ENCODE data around the gene KCNJ9.
A peak's percentile ranks its signal among the peaks of the same experiment; 100 is the strongest.
"Not testable (repeated sequence)": the region's sequence is repeated elsewhere in the genome, so short reads cannot be mapped to it uniquely, and the experiment has no call there.

KCNJ9 gene

GRCh38 chr1:160049101-160049500 lies 32.2 kb upstream of the KCNJ9 start:
- peaks cover 0 to 30% (median 0%) of the 10 kb centered on the region in 3 experiments for H3K27me3 ChIP-seq (ENCODE audit: control insufficient read depth in 3 of 3, insufficient read depth in 3 of 3, low read depth in 1 of 3, low read length in 3 of 3)
- H2BK15ac ChIP-seq (ENCODE audit: low read length), result no peak overlapping the region
- H3K9me3 ChIP-seq (replicated peaks in 1 of 2; ENCODE audit: control insufficient read depth in 2 of 2, insufficient read depth in 1 of 2, low read depth in 1 of 2, low read length in 2 of 2), result peaks cover 2 to 7% of the 10 kb centered on the region in 2 donors
- no peak overlapping the region for H3K18ac ChIP-seq (ENCODE audit: low read length)
- H3K14ac ChIP-seq (ENCODE audit: low read length), result peak overlapping the region; percentile 59
- H3K4ac ChIP-seq (ENCODE audit: low read length), result no peak overlapping the region
- no peak overlapping the region for H3K4me2 ChIP-seq (ENCODE audit: insufficient read depth, low read length, poor library complexity, severe bottlenecking)
- no peak overlapping the region for H2BK120ac ChIP-seq (ENCODE audit: low read depth, low read length)
- no peak overlapping the region for H4K91ac ChIP-seq (ENCODE audit: low read depth, low read length, poor library complexity)
- WGBS, 2 donors (ENCODE audit: extremely low coverage in 2 of 2, insufficient read length in 2 of 2, insufficient replicate concordance in 1 of 2), result no CpG with 5 or more reads among the region's 3 CpGs
- H3K23ac ChIP-seq (ENCODE audit: low read depth, low read length, poor library complexity), result no peak overlapping the region
- no peak overlapping the region for H3K9ac ChIP-seq (ENCODE audit: low read depth, low read length, poor library complexity)
- no peak overlapping the region for H3K4me3 ChIP-seq (ENCODE audit: low read length in 2 of 2)
- H3K36me3 ChIP-seq (replicated peaks in 1 of 2; ENCODE audit: control insufficient read depth in 2 of 2, insufficient read depth in 2 of 2, low read length in 2 of 2), result no peaks in the 10 kb centered on the region
- H3K79me1 ChIP-seq (ENCODE audit: low read depth, low read length), result no peaks in the 10 kb centered on the region
- no peak overlapping the region for H3K27ac ChIP-seq (replicated peaks; ENCODE audit: low read length)
- H4K8ac ChIP-seq (ENCODE audit: low read depth, low read length), result no peak overlapping the region
- H2AK5ac ChIP-seq (ENCODE audit: low read depth, low read length), result no peak overlapping the region
- H2BK12ac ChIP-seq (ENCODE audit: low read length), result no peak overlapping the region
- peaks cover 11 to 31% of the 10 kb centered on the region in 2 donors for H3K4me1 ChIP-seq (ENCODE audit: control insufficient read depth in 2 of 2, insufficient read depth in 1 of 2, low read depth in 1 of 2, low read length in 2 of 2)
- DNase-seq (ENCODE audit: low spot score), result no peak
- H2AFZ ChIP-seq (ENCODE audit: low read length), result no peak overlapping the region
- no peak overlapping the region for H2BK5ac ChIP-seq (ENCODE audit: low read length)

DNA sequence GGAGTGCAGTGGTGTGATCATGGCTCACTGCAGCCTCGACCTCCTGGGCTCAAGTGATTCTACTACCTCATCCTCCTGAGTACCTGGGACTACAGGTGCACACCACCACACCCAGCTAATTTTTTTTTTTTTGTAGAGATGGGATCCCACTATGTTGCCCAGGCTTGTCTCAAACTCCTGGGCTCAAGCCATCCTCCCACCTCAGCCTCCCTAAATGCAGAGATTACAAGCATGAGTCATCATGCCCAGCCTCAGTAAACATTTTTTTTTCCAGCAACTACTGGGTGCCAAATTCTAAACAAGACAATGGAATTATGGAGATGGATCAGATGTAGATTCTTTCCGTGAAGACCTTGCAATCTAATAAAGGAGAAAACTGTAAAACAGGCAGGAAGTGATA lies 31.2 kb upstream of the KCNJ9 start:
- H3K14ac ChIP-seq (ENCODE audit: low read length); H3K4me3 ChIP-seq (ENCODE audit: low read length in 2 of 2); H2BK15ac ChIP-seq (ENCODE audit: low read length); H3K4me2 ChIP-seq (ENCODE audit: insufficient read depth, low read length, poor library complexity, severe bottlenecking); DNase-seq (ENCODE audit: low spot score); H2BK120ac ChIP-seq (ENCODE audit: low read depth, low read length); H3K79me1 ChIP-seq (ENCODE audit: low read depth, low read length); H2AFZ ChIP-seq (ENCODE audit: low read length); H3K18ac ChIP-seq (ENCODE audit: low read length); H3K9me3 ChIP-seq (replicated peaks in 1 of 2; ENCODE audit: control insufficient read depth in 2 of 2, insufficient read depth in 1 of 2, low read depth in 1 of 2, low read length in 2 of 2); H4K8ac ChIP-seq (ENCODE audit: low read depth, low read length); H3K23ac ChIP-seq (ENCODE audit: low read depth, low read length, poor library complexity); H3K4ac ChIP-seq (ENCODE audit: low read length); H3K27ac ChIP-seq (replicated peaks; ENCODE audit: low read length); H2BK12ac ChIP-seq (ENCODE audit: low read length); H2AK5ac ChIP-seq (ENCODE audit: low read depth, low read length); H3K36me3 ChIP-seq (replicated peaks in 1 of 2; ENCODE audit: control insufficient read depth in 2 of 2, insufficient read depth in 2 of 2, low read length in 2 of 2); H2BK5ac ChIP-seq (ENCODE audit: low read length); H4K91ac ChIP-seq (ENCODE audit: low read depth, low read length, poor library complexity); H3K9ac ChIP-seq (ENCODE audit: low read depth, low read length, poor library complexity): not testable (repeated sequence)
- H3K4me1 ChIP-seq (ENCODE audit: control insufficient read depth in 2 of 2, insufficient read depth in 1 of 2, low read depth in 1 of 2, low read length in 2 of 2), result peaks cover 12 to 35% of the 10 kb centered on the region in 2 donors
- WGBS, 2 donors (ENCODE audit: extremely low coverage in 2 of 2, insufficient read length in 2 of 2, insufficient replicate concordance in 1 of 2), result no CpG with 5 or more reads among the region's 2 CpGs
- peaks cover 0 to 32% (median 0%) of the 10 kb centered on the region in 3 experiments for H3K27me3 ChIP-seq (ENCODE audit: control insufficient read depth in 3 of 3, insufficient read depth in 3 of 3, low read depth in 1 of 3, low read length in 3 of 3)

GRCh38 chr1:160050619-160051018 lies 30.7 kb upstream of the KCNJ9 start:
- H3K4me2 ChIP-seq (ENCODE audit: insufficient read depth, low read length, poor library complexity, severe bottlenecking), result no peak overlapping the region
- H3K18ac ChIP-seq (ENCODE audit: low read length), result no peak overlapping the region
- no CpG with 5 or more reads among the region's 1 CpG for WGBS, 2 donors (ENCODE audit: extremely low coverage in 2 of 2, insufficient read length in 2 of 2, insufficient replicate concordance in 1 of 2)

GRCh38 chr1:160052936-160053335 lies 28.4 kb upstream of the KCNJ9 start:
- Histone ChIP-seq H2BK5ac (ENCODE audit: low read length) (no peak overlapping the region), H3K23ac (ENCODE audit: low read depth, low read length, poor library complexity) (no peak overlapping the region), H3K27ac (replicated peaks; ENCODE audit: low read length) (no peak overlapping the region), H2AFZ (ENCODE audit: low read length) (no peak overlapping the region), H2BK15ac (ENCODE audit: low read length) (no peak overlapping the region), H3K79me1 (ENCODE audit: low read depth, low read length) (no peaks in the 10 kb centered on the region), H3K36me3 (replicated peaks in 1 of 2; ENCODE audit: control insufficient read depth in 2 of 2, insufficient read depth in 2 of 2, low read length in 2 of 2) (no peaks in the 10 kb centered on the region), H3K18ac (ENCODE audit: low read length) (no peak overlapping the region), H3K4me2 (ENCODE audit: insufficient read depth, low read length, poor library complexity, severe bottlenecking) (no peak overlapping the region), H4K91ac (ENCODE audit: low read depth, low read length, poor library complexity) (no peak overlapping the region), H3K4me1 (ENCODE audit: control insufficient read depth in 2 of 2, insufficient read depth in 1 of 2, low read depth in 1 of 2, low read length in 2 of 2) (peaks cover 10 to 24% of the 10 kb centered on the region in 2 donors), H2BK120ac (ENCODE audit: low read depth, low read length) (no peak overlapping the region), H3K4ac (ENCODE audit: low read length) (no peak overlapping the region), H3K14ac (ENCODE audit: low read length) (no peak overlapping the region), H3K9ac (ENCODE audit: low read depth, low read length, poor library complexity) (no peak overlapping the region), H2AK5ac (ENCODE audit: low read depth, low read length) (no peak overlapping the region), H3K9me3 (replicated peaks in 1 of 2; ENCODE audit: control insufficient read depth in 2 of 2, insufficient read depth in 1 of 2, low read depth in 1 of 2, low read length in 2 of 2) (peaks cover 2 to 7% of the 10 kb centered on the region in 2 donors), H3K4me3 (ENCODE audit: low read length in 2 of 2) (no peak overlapping the region), H2BK12ac (ENCODE audit: low read length) (no peak overlapping the region), H4K8ac (ENCODE audit: low read depth, low read length) (no peak overlapping the region), H3K27me3 (ENCODE audit: control insufficient read depth in 3 of 3, insufficient read depth in 3 of 3, low read depth in 1 of 3, low read length in 3 of 3) (peaks cover 0 to 47% (median 0%) of the 10 kb centered on the region in 3 experiments)
- WGBS, 2 donors (ENCODE audit: extremely low coverage in 2 of 2, insufficient read length in 2 of 2, insufficient replicate concordance in 1 of 2), result no CpG with 5 or more reads among the region's 6 CpGs
- no peak for DNase-seq (ENCODE audit: low spot score)

More at GRCh38 chr1:160050619-160051018, 30.7 kb upstream of the KCNJ9 start:
- H3K9ac ChIP-seq (ENCODE audit: low read depth, low read length, poor library complexity), result no peak overlapping the region
- H3K9me3 ChIP-seq (replicated peaks in 1 of 2; ENCODE audit: control insufficient read depth in 2 of 2, insufficient read depth in 1 of 2, low read depth in 1 of 2, low read length in 2 of 2), result peaks cover 2 to 7% of the 10 kb centered on the region in 2 donors
- no peak for DNase-seq (ENCODE audit: low spot score)
- no peak overlapping the region for H4K8ac ChIP-seq (ENCODE audit: low read depth, low read length)
- H3K14ac ChIP-seq (ENCODE audit: low read length), result no peak overlapping the region
- peaks cover 0 to 36% (median 0%) of the 10 kb centered on the region in 3 experiments for H3K27me3 ChIP-seq (ENCODE audit: control insufficient read depth in 3 of 3, insufficient read depth in 3 of 3, low read depth in 1 of 3, low read length in 3 of 3)
- no peaks in the 10 kb centered on the region for H3K79me1 ChIP-seq (ENCODE audit: low read depth, low read length)
- H2BK120ac ChIP-seq (ENCODE audit: low read depth, low read length), result no peak overlapping the region
- peaks cover 12 to 35% of the 10 kb centered on the region in 2 donors for H3K4me1 ChIP-seq (ENCODE audit: control insufficient read depth in 2 of 2, insufficient read depth in 1 of 2, low read depth in 1 of 2, low read length in 2 of 2)
- no peak overlapping the region for H2BK15ac ChIP-seq (ENCODE audit: low read length)
- no peak overlapping the region for H4K91ac ChIP-seq (ENCODE audit: low read depth, low read length, poor library complexity)
- no peak overlapping the region for H2AFZ ChIP-seq (ENCODE audit: low read length)
- H2BK12ac ChIP-seq (ENCODE audit: low read length), result no peak overlapping the region
- H3K23ac ChIP-seq (ENCODE audit: low read depth, low read length, poor library complexity), result no peak overlapping the region
- H3K4me3 ChIP-seq (ENCODE audit: low read length in 2 of 2), result no peak overlapping the region
- no peaks in the 10 kb centered on the region for H3K36me3 ChIP-seq (replicated peaks in 1 of 2; ENCODE audit: control insufficient read depth in 2 of 2, insufficient read depth in 2 of 2, low read length in 2 of 2)
- no peak overlapping the region for H3K27ac ChIP-seq (replicated peaks; ENCODE audit: low read length)
- H2AK5ac ChIP-seq (ENCODE audit: low read depth, low read length), result no peak overlapping the region
- no peak overlapping the region for H2BK5ac ChIP-seq (ENCODE audit: low read length)
- H3K4ac ChIP-seq (ENCODE audit: low read length), result no peak overlapping the region

Data from neuronal stem cell (in vitro differentiated cells).